ENCODE results near the gene PRPF4.

Gene PRPF4

DNA sequence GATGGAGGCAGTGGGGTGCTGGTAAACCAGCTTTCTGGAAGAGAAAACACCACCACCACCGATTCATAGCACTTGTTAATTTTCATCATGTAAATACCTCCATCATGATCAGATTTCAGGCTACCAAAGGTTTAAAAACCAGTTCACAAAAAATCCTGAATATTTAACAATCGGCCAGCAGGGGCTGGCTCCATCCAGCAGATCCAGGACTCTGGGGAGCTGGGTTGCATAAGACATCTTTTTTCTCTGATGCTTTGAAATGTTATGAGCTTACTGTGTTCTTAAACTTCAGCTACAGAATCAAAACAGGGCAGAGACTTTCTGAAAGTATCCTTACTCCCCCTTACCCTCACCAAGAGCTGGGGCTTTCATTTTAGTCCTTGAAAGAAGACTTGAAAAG, 42.3 kb downstream of the PRPF4 start:
- Histone ChIP-seq H3K27ac (ENCODE audit: insufficient read depth in 1 of 2, low read depth in 1 of 2, low read length in 2 of 2, poor library complexity in 1 of 2, severe bottlenecking in 2 of 2) (no peak overlapping the region), H3K9me3 (ENCODE audit: control extremely low read depth in 1 of 5, control insufficient read depth in 4 of 5, insufficient read depth in 2 of 5, low read depth in 1 of 5, low read length in 4 of 5) (no peaks in the 10 kb centered on the region), H3K27me3 (replicated peaks in 2 of 5; ENCODE audit: control insufficient read depth in 4 of 5, insufficient read depth in 5 of 5, low read length in 4 of 5) (no peaks in the 10 kb centered on the region), H3K36me3 (ENCODE audit: control insufficient read depth in 4 of 4, insufficient read depth in 4 of 4, low read length in 3 of 4) (peaks cover 5 to 37% (median 10%) of the 10 kb centered on the region in 4 experiments), H3K4me1 (ENCODE audit: control extremely low read depth in 1 of 4, control insufficient read depth in 4 of 4, insufficient read depth in 4 of 4, low read length in 3 of 4) (no peaks in the 10 kb centered on the region), H3K4me3 (ENCODE audit: control insufficient read depth in 1 of 7, extremely low read depth in 1 of 7, insufficient read depth in 4 of 7, low read depth in 2 of 7, low read length in 6 of 7) (no peak overlapping the region)
- ChIA-PET POLR2A (no interaction called here), CTCF (interaction anchor here (1.2 to 2.7 kb wide), 5 partner anchors 9 to 340 kb away, joined by 3 to 12 read pairs (median 5); no protein-coding TSS in a partner anchor)
- 100% methylated on average over 2 of the region's 2 CpGs for WGBS (ENCODE audit: insufficient coverage)
- peak in 2 of 3 donors; percentile 10 to 22 for DNase-seq

DNA sequence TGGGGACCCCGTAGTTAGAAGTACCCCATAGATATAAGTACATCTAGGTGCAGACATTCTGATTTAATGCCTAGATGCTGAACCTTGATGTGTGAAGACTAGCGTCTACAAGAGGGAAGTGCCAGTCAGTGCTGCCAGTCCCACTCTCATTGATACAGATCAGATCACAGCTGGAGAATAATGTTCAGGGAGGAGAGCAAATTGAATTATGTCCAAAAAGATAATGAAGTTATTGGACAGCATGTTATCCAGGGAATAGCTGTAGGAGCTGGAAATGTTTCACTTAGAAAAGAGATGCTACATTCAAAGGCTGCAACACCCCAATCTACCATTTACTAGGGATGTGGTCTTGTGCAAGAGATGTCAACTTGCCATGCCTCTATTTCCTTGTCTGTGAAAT, 43.6 kb downstream of the PRPF4 start:
- no peak overlapping the region for H3K4me3 ChIP-seq (ENCODE audit: control insufficient read depth in 1 of 7, extremely low read depth in 1 of 7, insufficient read depth in 4 of 7, low read depth in 2 of 7, low read length in 6 of 7)
- ChIA-PET CTCF (interaction anchor here (0.8 to 2.7 kb wide), 6 partner anchors 10 to 339 kb away, joined by 3 to 12 read pairs (median 4); partner anchors contain the start of gene WDR31), POLR2A (no interaction called here)
- H3K4me1 ChIP-seq (ENCODE audit: control extremely low read depth in 1 of 4, control insufficient read depth in 4 of 4, insufficient read depth in 4 of 4, low read length in 3 of 4), result no peaks in the 10 kb centered on the region
- WGBS (ENCODE audit: insufficient coverage), result 100% methylated on average over 2 of the region's 2 CpGs
- no peak overlapping the region for H3K27ac ChIP-seq (ENCODE audit: insufficient read depth in 1 of 2, low read depth in 1 of 2, low read length in 2 of 2, poor library complexity in 1 of 2, severe bottlenecking in 2 of 2)
- H3K9me3 ChIP-seq (ENCODE audit: control extremely low read depth in 1 of 5, control insufficient read depth in 4 of 5, insufficient read depth in 2 of 5, low read depth in 1 of 5, low read length in 4 of 5), result no peaks in the 10 kb centered on the region
- DNase-seq, result no peak
- H3K27me3 ChIP-seq (replicated peaks in 2 of 5; ENCODE audit: control insufficient read depth in 4 of 5, insufficient read depth in 5 of 5, low read length in 4 of 5), result no peaks in the 10 kb centered on the region
- H3K36me3 ChIP-seq (ENCODE audit: control insufficient read depth in 4 of 4, insufficient read depth in 4 of 4, low read length in 3 of 4), result peaks cover 5 to 39% (median 10%) of the 10 kb centered on the region in 4 experiments

DNA sequence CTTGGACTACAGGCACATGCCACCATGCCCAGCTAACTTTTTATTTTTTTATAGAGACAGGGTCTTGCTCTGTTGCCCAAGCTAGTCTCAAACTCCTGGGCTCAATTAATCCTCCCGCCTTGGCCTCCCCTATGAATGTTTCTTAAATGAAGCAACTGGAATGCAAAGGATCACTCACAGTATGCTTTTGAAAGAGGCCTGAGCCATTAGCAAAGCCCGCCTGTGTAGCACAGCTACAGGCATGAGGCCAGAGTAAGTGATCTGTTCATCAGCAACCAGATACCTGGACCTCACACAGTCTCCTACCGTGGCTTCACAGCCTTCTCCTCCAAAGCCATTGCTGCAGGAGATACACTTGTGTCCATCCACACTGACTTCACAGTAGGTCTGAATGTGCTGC, 44.6 kb downstream of the PRPF4 start:
- Histone ChIP-seq H3K4me3 (ENCODE audit: control insufficient read depth in 1 of 7, extremely low read depth in 1 of 7, insufficient read depth in 4 of 7, low read depth in 2 of 7, low read length in 6 of 7) (no peak overlapping the region), H3K4me1 (ENCODE audit: control extremely low read depth in 1 of 4, control insufficient read depth in 4 of 4, insufficient read depth in 4 of 4, low read length in 3 of 4) (no peaks in the 10 kb centered on the region), H3K9me3 (ENCODE audit: control extremely low read depth in 1 of 5, control insufficient read depth in 4 of 5, insufficient read depth in 2 of 5, low read depth in 1 of 5, low read length in 4 of 5) (no peaks in the 10 kb centered on the region), H3K27me3 (replicated peaks in 2 of 5; ENCODE audit: control insufficient read depth in 4 of 5, insufficient read depth in 5 of 5, low read length in 4 of 5) (no peaks in the 10 kb centered on the region), H3K27ac (ENCODE audit: insufficient read depth in 1 of 2, low read depth in 1 of 2, low read length in 2 of 2, poor library complexity in 1 of 2, severe bottlenecking in 2 of 2) (no peak overlapping the region), H3K36me3 (ENCODE audit: control insufficient read depth in 4 of 4, insufficient read depth in 4 of 4, low read length in 3 of 4) (peaks cover 5 to 39% (median 10%) of the 10 kb centered on the region in 4 experiments)
- WGBS (ENCODE audit: insufficient coverage), result 93% methylated on average over 3 of the region's 3 CpGs
- ChIA-PET POLR2A (no interaction called here), CTCF (interaction anchor here (1.0 to 2.7 kb wide), 4 partner anchors 8 to 28 kb away, joined by 3 to 12 read pairs (median 8); partner anchors contain the start of gene WDR31)
- DNase-seq, result no peak

DNA sequence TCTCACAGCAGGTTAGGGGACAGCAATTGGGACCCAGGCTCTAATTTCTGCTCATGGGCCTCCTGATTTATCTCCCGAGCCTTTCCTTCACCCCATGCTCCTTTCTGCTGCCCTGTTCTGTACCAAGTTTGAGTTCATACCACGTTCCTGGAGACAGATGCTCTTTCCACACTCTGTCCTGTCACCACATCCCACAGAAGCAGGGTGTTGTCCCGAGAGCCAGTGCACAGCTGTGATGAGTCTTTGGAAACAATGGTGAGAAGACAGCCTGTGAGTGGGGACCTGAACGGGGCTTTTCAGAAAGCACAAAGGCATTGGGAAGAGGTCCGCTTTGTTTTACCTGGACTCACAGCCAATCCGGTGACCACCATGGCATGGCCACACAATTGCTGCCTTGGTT, 47.2 kb downstream of the PRPF4 start:
- no peak for DNase-seq
- Histone ChIP-seq H3K36me3 (ENCODE audit: control insufficient read depth in 4 of 4, insufficient read depth in 4 of 4, low read length in 3 of 4) (peaks cover 0 to 28% (median 8%) of the 10 kb centered on the region in 4 experiments), H3K27ac (ENCODE audit: insufficient read depth in 1 of 2, low read depth in 1 of 2, low read length in 2 of 2, poor library complexity in 1 of 2, severe bottlenecking in 2 of 2) (no peak overlapping the region), H3K9me3 (ENCODE audit: control extremely low read depth in 1 of 5, control insufficient read depth in 4 of 5, insufficient read depth in 2 of 5, low read depth in 1 of 5, low read length in 4 of 5) (no peaks in the 10 kb centered on the region), H3K27me3 (replicated peaks in 2 of 5; ENCODE audit: control insufficient read depth in 4 of 5, insufficient read depth in 5 of 5, low read length in 4 of 5) (no peaks in the 10 kb centered on the region), H3K4me3 (ENCODE audit: control insufficient read depth in 1 of 7, extremely low read depth in 1 of 7, insufficient read depth in 4 of 7, low read depth in 2 of 7, low read length in 6 of 7) (no peak overlapping the region), H3K4me1 (ENCODE audit: control extremely low read depth in 1 of 4, control insufficient read depth in 4 of 4, insufficient read depth in 4 of 4, low read length in 3 of 4) (no peaks in the 10 kb centered on the region)
- CTCF ChIA-PET, result interaction anchor here (1.2 kb wide), 1 partner anchor 71 kb away, joined by 4 read pairs; no protein-coding TSS in a partner anchor
- POLR2A ChIA-PET, result interaction anchor here (0.6 kb wide), 1 partner anchor 12 kb away, joined by 5 read pairs; no protein-coding TSS in a partner anchor
- WGBS (ENCODE audit: insufficient coverage), result 100% methylated on average over 4 of the region's 6 CpGs

DNA sequence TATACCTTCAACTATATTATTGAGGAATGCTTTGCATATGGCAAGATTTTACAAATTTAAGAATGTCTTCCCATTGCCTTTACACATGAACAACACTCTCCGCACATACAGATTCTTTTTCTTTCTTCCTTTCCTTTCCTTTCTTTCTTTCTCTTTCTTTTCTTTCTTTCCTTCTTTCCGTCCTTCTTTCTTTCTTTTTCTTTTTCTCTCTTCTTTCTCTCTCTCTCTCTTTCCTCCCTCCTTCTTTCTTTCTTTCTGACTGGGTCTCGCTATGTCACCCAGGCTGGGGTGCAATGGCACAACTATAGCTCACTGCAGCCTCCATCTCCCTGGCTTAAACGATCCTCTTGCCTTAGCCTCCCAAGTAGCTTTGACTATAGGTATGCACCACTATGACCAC, 50.8 kb downstream of the PRPF4 start:
- Histone ChIP-seq H3K27me3 (replicated peaks in 2 of 5; ENCODE audit: control insufficient read depth in 4 of 5, insufficient read depth in 5 of 5, low read length in 4 of 5) (no peaks in the 10 kb centered on the region), H3K36me3 (ENCODE audit: control insufficient read depth in 4 of 4, insufficient read depth in 4 of 4, low read length in 3 of 4) (peaks cover 0 to 4% (median 0%) of the 10 kb centered on the region in 4 experiments), H3K4me3 (ENCODE audit: control insufficient read depth in 1 of 7, extremely low read depth in 1 of 7, insufficient read depth in 4 of 7, low read depth in 2 of 7, low read length in 6 of 7) (no peak overlapping the region), H3K9me3 (ENCODE audit: control extremely low read depth in 1 of 5, control insufficient read depth in 4 of 5, insufficient read depth in 2 of 5, low read depth in 1 of 5, low read length in 4 of 5) (no peaks in the 10 kb centered on the region), H3K4me1 (ENCODE audit: control extremely low read depth in 1 of 4, control insufficient read depth in 4 of 4, insufficient read depth in 4 of 4, low read length in 3 of 4) (no peaks in the 10 kb centered on the region), H3K27ac (ENCODE audit: insufficient read depth in 1 of 2, low read depth in 1 of 2, low read length in 2 of 2, poor library complexity in 1 of 2, severe bottlenecking in 2 of 2) (no peak overlapping the region)
- WGBS (ENCODE audit: insufficient coverage), result 100% methylated on average over 3 of the region's 4 CpGs
- CTCF ChIA-PET, result interaction anchor here (0.6 to 1.5 kb wide), 4 partner anchors 9 to 329 kb away, joined by 3 to 4 read pairs (median 4); no protein-coding TSS in a partner anchor
- POLR2A ChIA-PET, result no interaction called here
- DNase-seq, result no peak

DNA sequence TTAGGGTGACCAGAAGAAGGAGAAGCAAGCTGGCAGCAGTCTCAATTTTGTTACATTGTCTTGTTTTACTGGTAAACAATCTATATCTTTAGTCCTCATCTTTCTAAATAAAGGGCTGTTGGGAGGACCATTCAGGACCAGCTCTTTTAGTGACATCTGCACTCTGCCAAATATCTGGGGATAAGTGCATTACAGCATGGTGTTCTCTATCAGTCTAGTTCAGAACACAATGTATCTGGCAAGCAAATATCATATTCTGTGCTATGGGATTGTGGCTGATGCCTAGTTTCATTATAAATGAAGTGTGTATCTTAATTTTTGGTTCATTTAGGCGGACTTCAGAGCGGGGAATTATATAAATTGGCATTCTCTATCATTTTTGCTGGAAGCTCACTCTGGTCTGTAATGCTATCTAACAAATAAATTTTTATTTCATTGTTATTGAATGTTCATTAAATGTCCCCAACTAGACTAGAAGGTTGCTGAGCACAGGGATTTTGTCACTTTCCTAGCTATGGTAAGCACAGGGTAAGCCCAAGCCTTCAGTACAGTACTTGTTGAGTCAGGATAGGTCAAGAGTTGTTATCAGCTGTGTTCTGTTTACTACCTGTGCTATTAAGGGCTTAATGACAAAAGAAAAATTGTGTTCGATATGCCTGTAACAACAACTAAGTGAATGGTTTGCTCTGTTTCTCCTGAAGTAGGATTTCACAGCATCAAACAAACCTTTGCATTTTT, 52.8 kb downstream of the PRPF4 start:
- no peaks in the 10 kb centered on the region for H3K36me3 ChIP-seq (ENCODE audit: control insufficient read depth in 4 of 4, insufficient read depth in 4 of 4, low read length in 3 of 4)
- H3K4me3 ChIP-seq (ENCODE audit: control insufficient read depth in 1 of 7, extremely low read depth in 1 of 7, insufficient read depth in 4 of 7, low read depth in 2 of 7, low read length in 6 of 7), result no peak overlapping the region
- no peaks in the 10 kb centered on the region for H3K9me3 ChIP-seq (ENCODE audit: control extremely low read depth in 1 of 5, control insufficient read depth in 4 of 5, insufficient read depth in 2 of 5, low read depth in 1 of 5, low read length in 4 of 5)
- H3K4me1 ChIP-seq (ENCODE audit: control extremely low read depth in 1 of 4, control insufficient read depth in 4 of 4, insufficient read depth in 4 of 4, low read length in 3 of 4), result no peaks in the 10 kb centered on the region
- no peak overlapping the region for H3K27ac ChIP-seq (ENCODE audit: insufficient read depth in 1 of 2, low read depth in 1 of 2, low read length in 2 of 2, poor library complexity in 1 of 2, severe bottlenecking in 2 of 2)
- POLR2A ChIA-PET, result interaction anchor here (0.6 kb wide), 1 partner anchor 13 kb away, joined by 3 read pairs; no protein-coding TSS in a partner anchor
- CTCF ChIA-PET, result interaction anchor here (1.0 to 2.1 kb wide), 5 partner anchors 10 to 328 kb away, joined by 3 to 6 read pairs (median 3); partner anchors contain the start of gene ALAD
- 100% methylated on average over 1 of the region's 3 CpGs for WGBS (ENCODE audit: insufficient coverage)
- no peak for DNase-seq
- H3K27me3 ChIP-seq (replicated peaks in 2 of 5; ENCODE audit: control insufficient read depth in 4 of 5, insufficient read depth in 5 of 5, low read length in 4 of 5), result no peaks in the 10 kb centered on the region

DNA sequence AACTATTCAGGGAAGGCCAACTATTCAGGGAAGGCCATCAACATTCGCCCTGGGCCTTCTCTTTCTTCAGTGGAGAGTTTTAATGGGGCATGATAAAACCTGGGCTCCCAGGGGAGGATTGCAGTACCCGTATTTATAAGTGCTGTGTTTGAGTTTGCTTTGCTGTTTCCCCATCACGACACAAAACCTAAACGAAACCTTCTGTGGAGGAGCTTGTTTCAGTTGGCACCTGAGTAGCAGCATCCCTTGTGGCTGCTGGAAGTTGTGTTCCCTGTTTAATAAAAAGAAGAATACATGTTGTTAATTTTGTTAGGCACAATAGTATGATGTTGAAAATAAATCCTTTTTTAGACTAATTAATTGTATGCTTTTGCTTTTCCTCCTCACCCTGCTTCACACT, 56.3 kb downstream of the PRPF4 start:
- 100% methylated on average over 3 of the region's 4 CpGs for WGBS (ENCODE audit: insufficient coverage)
- ChIA-PET POLR2A (no interaction called here), CTCF (no interaction called here)
- peaks cover 0 to 9% (median 0%) of the 10 kb centered on the region in 4 experiments for H3K4me1 ChIP-seq (ENCODE audit: control extremely low read depth in 1 of 4, control insufficient read depth in 4 of 4, insufficient read depth in 4 of 4, low read length in 3 of 4)
- H3K27ac ChIP-seq (ENCODE audit: insufficient read depth in 1 of 2, low read depth in 1 of 2, low read length in 2 of 2, poor library complexity in 1 of 2, severe bottlenecking in 2 of 2), result no peak overlapping the region
- DNase-seq, result no peak
- H3K27me3 ChIP-seq (replicated peaks in 2 of 5; ENCODE audit: control insufficient read depth in 4 of 5, insufficient read depth in 5 of 5, low read length in 4 of 5), result no peaks in the 10 kb centered on the region
- H3K4me3 ChIP-seq (ENCODE audit: control insufficient read depth in 1 of 7, extremely low read depth in 1 of 7, insufficient read depth in 4 of 7, low read depth in 2 of 7, low read length in 6 of 7), result no peak overlapping the region
- H3K36me3 ChIP-seq (ENCODE audit: control insufficient read depth in 4 of 4, insufficient read depth in 4 of 4, low read length in 3 of 4), result no peaks in the 10 kb centered on the region
- no peaks in the 10 kb centered on the region for H3K9me3 ChIP-seq (ENCODE audit: control extremely low read depth in 1 of 5, control insufficient read depth in 4 of 5, insufficient read depth in 2 of 5, low read depth in 1 of 5, low read length in 4 of 5)

Measured in common myeloid progenitor, CD34-positive (primary cell).